Activated CD4-positive, alpha-beta T cell treated with anti-CD3 and anti-CD28 coated beads, Interleukin-2, amount 50 U/mL, for 16 hours (primary cell): Measurements from ENCODE around the gene CENPVL3.
"Not testable (repeated sequence)": the region's sequence is repeated elsewhere in the genome, so short reads cannot be mapped to it uniquely, and the experiment has no call there.

Experiments
- DNase-seq: peaks from one replicate; pipeline ENCODE4 v3.0.0-alpha.2; 2020

Gene CENPVL3

DNA sequence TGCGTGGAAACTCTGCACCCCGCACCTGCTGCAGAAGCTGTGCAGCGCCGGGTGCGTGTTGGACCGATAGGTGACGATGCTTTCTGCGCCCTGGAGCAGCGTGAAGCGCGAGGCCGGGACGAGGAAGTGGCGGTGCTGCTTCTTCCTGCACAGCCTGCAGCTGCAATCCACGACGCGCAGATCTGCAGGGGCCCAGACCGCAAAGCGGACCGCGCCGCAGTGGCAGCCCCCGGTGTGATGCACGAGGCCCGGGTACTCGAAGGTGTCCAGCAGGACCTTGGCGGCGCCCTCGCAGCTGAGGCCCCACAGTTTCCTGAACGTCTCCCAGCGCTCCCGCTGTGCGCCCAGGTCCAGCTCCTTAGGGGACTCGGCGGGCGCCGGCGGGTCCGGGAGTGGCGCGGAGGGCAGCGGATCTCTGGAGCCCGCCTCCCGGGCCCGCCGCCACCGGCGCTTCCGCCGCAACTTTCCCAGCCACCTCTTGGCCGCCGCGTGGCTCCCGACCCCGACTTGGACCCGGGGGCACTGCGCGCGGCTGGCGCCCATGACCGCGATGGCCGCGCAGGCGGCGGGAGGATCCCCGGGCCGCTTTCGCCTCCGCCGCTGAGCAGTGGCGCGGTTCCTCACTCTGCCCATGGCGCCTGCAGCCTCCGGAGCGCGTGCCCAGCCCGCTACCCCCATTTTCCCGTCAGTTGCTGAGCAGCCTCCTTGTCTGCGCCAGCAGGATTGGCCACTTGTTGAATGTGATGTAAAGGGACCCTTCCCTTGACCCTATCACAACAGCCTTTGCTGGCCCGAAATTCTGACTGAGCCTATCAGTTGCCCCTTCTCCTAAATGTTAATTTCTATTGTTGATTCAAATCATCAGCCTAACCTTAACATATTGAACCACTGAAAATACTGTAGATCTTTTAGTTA lies at the start of gene CENPVL3:
Gene CENPVL3, minus strand, starts transcription at position 672 of the 915 bp plus-strand sequence. Its CDS starts 39 bp downstream, at position 633.
- DNase-seq, result not testable (repeated sequence)

GRCh38 chrX:51665981-51666380 lies 47.3 kb upstream of the CENPVL3 start:
- DNase-seq, result peak; percentile 5

GRCh38 chrX:51643377-51643776 lies 24.7 kb upstream of the CENPVL3 start:
- no peak for DNase-seq

GRCh38 chrX:51641421-51642021 lies 22.8 kb upstream of the CENPVL3 start:
- DNase-seq, result peak; percentile 23

- DNase-seq, result not testable (repeated sequence)
Observed at GRCh38 chrX:51636511-51636910, 17.8 kb upstream of the CENPVL3 start.

GRCh38 chrX:51614353-51615012 lies 4.2 kb downstream of the CENPVL3 start:
- peak; percentile 35 for DNase-seq

GRCh38 chrX:51608766-51609165 lies 9.9 kb downstream of the CENPVL3 start:
- DNase-seq, result no peak

DNA sequence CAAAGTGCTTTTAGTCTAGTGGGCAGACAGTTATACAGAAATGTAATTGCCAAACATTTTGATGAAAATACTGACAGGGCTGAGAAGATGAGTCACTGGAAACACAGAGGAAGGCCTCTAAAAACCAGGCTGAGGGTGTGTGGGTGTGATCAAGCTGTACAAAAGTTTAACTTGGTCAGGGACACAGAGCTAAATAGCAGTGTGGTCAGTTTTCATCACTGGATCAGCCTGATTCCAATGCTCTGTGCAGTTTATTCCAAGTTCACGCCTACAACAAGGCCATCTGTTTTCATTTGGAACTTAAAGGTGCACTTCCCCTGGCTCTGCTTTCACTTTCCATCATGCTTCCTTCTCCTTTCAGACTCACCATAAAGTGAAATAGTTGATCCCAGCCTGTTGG lies 10.6 kb downstream of the CENPVL3 start:
- no peak for DNase-seq

- DNase-seq, result no peak
Observed at GRCh38 chrX:51606446-51606845, 12.3 kb downstream of the CENPVL3 start.

- no peak for DNase-seq
Observed at GRCh38 chrX:51598899-51599298, 19.8 kb downstream of the CENPVL3 start.

DNA sequence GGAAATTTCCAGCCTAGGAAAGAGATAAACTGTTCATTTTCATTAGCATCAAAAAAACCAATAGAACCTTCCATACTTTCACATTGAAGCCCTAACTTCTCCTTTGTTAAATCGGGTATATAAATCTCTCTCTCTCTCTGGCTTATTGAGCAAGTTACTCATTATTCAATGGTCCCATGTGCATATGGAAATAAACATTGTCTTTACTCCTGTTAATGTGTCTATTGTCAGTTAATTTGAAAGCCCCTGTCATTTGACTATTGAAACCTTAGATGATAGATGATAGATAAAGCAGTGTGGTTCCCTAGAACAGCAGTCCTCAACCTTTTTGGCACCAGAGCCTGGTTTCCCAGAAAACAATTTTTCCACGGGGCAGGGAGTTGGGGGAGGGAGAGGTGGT lies 46.8 kb downstream of the CENPVL3 start:
- no peak for DNase-seq

- no peak for DNase-seq
Observed at GRCh38 chrX:51569561-51569960, 49.2 kb downstream of the CENPVL3 start.

DNA sequence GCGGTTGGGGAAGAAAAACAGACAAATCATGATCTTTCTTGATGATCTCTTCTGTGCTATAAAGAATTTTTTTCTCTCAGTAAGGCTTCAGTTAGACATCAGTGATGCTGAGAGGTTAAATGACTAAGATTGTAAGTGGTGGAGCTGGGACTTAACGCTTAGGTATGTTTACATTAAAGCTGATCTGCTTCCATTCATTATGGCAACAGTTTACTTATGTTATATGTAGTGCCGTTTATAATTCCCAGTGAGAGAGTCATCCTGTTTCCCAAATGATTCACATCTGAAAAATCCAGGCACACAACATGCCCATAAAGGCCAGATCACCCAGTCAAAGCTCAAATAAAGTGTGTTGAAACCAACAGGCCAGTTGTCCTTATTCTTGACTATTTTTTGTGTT lies 50.1 kb downstream of the CENPVL3 start:
- DNase-seq, result no peak
